Hepatocyte (in vitro differentiated cells): ENCODE data around the gene TRPM6.

Experiments
- CTCF ChIP-seq: fragments of 200-600 bp; sonication (generic); IDR thresholded peaks from 2 replicates; pipeline ENCODE4 v1.5.1; 2016; ENCODE audit warnings: antibody characterized with exemption, mild to moderate bottlenecking; ENCODE audit not compliant: poor library complexity
- EZH2 ChIP-seq: fragments of 200-600 bp; sonication (generic); IDR thresholded peaks from 2 replicates; pipeline ENCODE4 v1.6.1; 2016; ENCODE audit warnings: antibody characterized with exemption, mild to moderate bottlenecking, borderline replicate concordance

GRCh38 chr9:74736646-74737045, 151.1 kb downstream of the TRPM6 start:
- TF ChIP-seq CTCF (no peak), EZH2 (no peak)
